A549 (cell line): ENCODE data around the gene PSMB10.

Source experiments
- CBX8 ChIP-seq: fragments of 200-600 bp; sonication (generic); IDR thresholded peaks from 2 replicates; pipeline ENCODE4 v1.6.1; 2016
- HOXA7 ChIP-seq: fragments of 250-450 bp; sonication (Bioruptor Pico); IDR thresholded peaks from 2 replicates; pipeline ENCODE4 v1.5.0; 2020; ENCODE audit warnings: mild to moderate bottlenecking, moderate library complexity
- KDM1A ChIP-seq: fragments of 200-600 bp; sonication (generic); IDR thresholded peaks from 2 replicates; pipeline ENCODE4 v1.6.1; 2016; ENCODE audit warnings: low read depth, mild to moderate bottlenecking
- POLR2A ChIP-seq: IDR thresholded peaks from 2 replicates; pipeline ENCODE4 v1.6.1; 2012; ENCODE audit warnings: mild to moderate bottlenecking, low read length
- TF ChIP-seq, protein P1 (sequence below): fragments of >200 bp; sonication (Bioruptor Twin); formaldehyde crosslinking; IDR thresholded peaks from 3 replicates; pipeline ENCODE4 v1.5.1; 2016
- TF ChIP-seq, protein P2 (sequence below): IDR thresholded peaks from 2 replicates; pipeline ENCODE4 v1.6.1; 2012; ENCODE audit warnings: low read depth, borderline replicate concordance

GRCh38 chr16:67946966-67947558 lies 10.4 kb upstream of the PSMB10 start:
- no peak for TF ChIP-seq CBX8
- no peak for TF ChIP-seq KDM1A
- TF ChIP-seq, protein P1, sequence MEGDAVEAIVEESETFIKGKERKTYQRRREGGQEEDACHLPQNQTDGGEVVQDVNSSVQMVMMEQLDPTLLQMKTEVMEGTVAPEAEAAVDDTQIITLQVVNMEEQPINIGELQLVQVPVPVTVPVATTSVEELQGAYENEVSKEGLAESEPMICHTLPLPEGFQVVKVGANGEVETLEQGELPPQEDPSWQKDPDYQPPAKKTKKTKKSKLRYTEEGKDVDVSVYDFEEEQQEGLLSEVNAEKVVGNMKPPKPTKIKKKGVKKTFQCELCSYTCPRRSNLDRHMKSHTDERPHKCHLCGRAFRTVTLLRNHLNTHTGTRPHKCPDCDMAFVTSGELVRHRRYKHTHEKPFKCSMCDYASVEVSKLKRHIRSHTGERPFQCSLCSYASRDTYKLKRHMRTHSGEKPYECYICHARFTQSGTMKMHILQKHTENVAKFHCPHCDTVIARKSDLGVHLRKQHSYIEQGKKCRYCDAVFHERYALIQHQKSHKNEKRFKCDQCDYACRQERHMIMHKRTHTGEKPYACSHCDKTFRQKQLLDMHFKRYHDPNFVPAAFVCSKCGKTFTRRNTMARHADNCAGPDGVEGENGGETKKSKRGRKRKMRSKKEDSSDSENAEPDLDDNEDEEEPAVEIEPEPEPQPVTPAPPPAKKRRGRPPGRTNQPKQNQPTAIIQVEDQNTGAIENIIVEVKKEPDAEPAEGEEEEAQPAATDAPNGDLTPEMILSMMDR: no peak
- TF ChIP-seq, protein P2, sequence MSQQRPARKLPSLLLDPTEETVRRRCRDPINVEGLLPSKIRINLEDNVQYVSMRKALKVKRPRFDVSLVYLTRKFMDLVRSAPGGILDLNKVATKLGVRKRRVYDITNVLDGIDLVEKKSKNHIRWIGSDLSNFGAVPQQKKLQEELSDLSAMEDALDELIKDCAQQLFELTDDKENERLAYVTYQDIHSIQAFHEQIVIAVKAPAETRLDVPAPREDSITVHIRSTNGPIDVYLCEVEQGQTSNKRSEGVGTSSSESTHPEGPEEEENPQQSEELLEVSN: no peak
- no peak for TF ChIP-seq POLR2A
- no peak for TF ChIP-seq HOXA7 (CRISPR knock-in tag)
